HL-60 (cell line): Measurements from ENCODE around the gene MYO10.

Experiments used
- DNase-seq, 2 experiments: peaks; one replicate each; pipeline ENCODE4 v3.0.0-alpha.2; 2010 to 2020; ENCODE audit warnings: low read depth in 1 of 2, low spot score in 1 of 2
- H3K27ac ChIP-seq: fragments of 250-450 bp; sonication (Bioruptor Pico); replicated peaks from 2 replicates; pipeline ENCODE4 v1.5.1; 2020; ENCODE audit warnings: mild to moderate bottlenecking, moderate library complexity
- H3K27me3 ChIP-seq: fragments of 250-450 bp; sonication (Bioruptor Pico); 2 replicates; pipeline ENCODE4 v1.5.1; 2021; ENCODE audit warnings: mild to moderate bottlenecking, moderate library complexity; ENCODE audit not compliant: insufficient read depth, poor library complexity, severe bottlenecking
- H3K4me3 ChIP-seq: replicated peaks from 2 replicates; pipeline ENCODE4 v1.5.1; 2011; ENCODE audit warnings: mild to moderate bottlenecking, control low read depth, low read length; ENCODE audit not compliant: insufficient read depth
- GABPA ChIP-seq: IDR thresholded peaks from 2 replicates; pipeline ENCODE4 v1.6.1; 2012; ENCODE audit warnings: low read depth
- POLR2AphosphoS5 ChIP-seq: IDR thresholded peaks from 2 replicates; pipeline ENCODE4 v1.6.1; 2012; ENCODE audit warnings: low read depth
- SPI1 ChIP-seq: IDR thresholded peaks from 2 replicates; pipeline ENCODE4 v1.6.1; 2012; ENCODE audit warnings: low read depth, mild to moderate bottlenecking, borderline replicate concordance
- TF ChIP-seq, protein P1 (sequence below): IDR thresholded peaks from one replicate; pipeline ENCODE4 v1.5.1; 2011; ENCODE audit warnings: low read length, control low read depth, inconsistent platforms; ENCODE audit not compliant: insufficient read depth
- TF ChIP-seq, protein P2 (sequence below): IDR thresholded peaks from 2 replicates; pipeline ENCODE4 v1.6.1; 2012; ENCODE audit warnings: low read depth; ENCODE audit not compliant: insufficient replicate concordance

The MYO10 gene

DNA sequence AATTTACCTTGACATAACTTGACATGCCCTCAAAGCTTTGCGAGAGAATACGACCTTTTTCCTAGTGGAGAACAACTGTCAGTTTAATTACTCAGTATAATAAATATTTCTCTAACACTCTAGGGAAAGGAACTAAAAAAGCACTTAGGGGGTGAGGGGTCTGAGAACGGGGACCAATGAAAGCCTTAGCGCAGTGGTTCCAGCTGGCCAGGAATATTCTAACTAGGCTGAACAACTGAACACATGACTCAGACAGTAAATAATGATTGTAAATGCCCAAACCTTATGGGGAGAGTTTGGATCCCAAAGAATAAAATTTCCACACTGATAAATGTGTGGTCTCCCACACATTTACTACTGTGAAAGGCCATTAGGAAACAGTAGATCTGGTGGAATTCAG lies 14.9 kb downstream of the MYO10 start:
- Histone ChIP-seq H3K27ac (no peak overlapping the region), H3K4me3 (no peak overlapping the region), H3K27me3 (no peaks in the 10 kb centered on the region)
- no peak for TF ChIP-seq POLR2AphosphoS5
- TF ChIP-seq GABPA: no peak
- TF ChIP-seq, protein P1, sequence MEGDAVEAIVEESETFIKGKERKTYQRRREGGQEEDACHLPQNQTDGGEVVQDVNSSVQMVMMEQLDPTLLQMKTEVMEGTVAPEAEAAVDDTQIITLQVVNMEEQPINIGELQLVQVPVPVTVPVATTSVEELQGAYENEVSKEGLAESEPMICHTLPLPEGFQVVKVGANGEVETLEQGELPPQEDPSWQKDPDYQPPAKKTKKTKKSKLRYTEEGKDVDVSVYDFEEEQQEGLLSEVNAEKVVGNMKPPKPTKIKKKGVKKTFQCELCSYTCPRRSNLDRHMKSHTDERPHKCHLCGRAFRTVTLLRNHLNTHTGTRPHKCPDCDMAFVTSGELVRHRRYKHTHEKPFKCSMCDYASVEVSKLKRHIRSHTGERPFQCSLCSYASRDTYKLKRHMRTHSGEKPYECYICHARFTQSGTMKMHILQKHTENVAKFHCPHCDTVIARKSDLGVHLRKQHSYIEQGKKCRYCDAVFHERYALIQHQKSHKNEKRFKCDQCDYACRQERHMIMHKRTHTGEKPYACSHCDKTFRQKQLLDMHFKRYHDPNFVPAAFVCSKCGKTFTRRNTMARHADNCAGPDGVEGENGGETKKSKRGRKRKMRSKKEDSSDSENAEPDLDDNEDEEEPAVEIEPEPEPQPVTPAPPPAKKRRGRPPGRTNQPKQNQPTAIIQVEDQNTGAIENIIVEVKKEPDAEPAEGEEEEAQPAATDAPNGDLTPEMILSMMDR: no peak
- TF ChIP-seq SPI1: no peak
- TF ChIP-seq, protein P2, sequence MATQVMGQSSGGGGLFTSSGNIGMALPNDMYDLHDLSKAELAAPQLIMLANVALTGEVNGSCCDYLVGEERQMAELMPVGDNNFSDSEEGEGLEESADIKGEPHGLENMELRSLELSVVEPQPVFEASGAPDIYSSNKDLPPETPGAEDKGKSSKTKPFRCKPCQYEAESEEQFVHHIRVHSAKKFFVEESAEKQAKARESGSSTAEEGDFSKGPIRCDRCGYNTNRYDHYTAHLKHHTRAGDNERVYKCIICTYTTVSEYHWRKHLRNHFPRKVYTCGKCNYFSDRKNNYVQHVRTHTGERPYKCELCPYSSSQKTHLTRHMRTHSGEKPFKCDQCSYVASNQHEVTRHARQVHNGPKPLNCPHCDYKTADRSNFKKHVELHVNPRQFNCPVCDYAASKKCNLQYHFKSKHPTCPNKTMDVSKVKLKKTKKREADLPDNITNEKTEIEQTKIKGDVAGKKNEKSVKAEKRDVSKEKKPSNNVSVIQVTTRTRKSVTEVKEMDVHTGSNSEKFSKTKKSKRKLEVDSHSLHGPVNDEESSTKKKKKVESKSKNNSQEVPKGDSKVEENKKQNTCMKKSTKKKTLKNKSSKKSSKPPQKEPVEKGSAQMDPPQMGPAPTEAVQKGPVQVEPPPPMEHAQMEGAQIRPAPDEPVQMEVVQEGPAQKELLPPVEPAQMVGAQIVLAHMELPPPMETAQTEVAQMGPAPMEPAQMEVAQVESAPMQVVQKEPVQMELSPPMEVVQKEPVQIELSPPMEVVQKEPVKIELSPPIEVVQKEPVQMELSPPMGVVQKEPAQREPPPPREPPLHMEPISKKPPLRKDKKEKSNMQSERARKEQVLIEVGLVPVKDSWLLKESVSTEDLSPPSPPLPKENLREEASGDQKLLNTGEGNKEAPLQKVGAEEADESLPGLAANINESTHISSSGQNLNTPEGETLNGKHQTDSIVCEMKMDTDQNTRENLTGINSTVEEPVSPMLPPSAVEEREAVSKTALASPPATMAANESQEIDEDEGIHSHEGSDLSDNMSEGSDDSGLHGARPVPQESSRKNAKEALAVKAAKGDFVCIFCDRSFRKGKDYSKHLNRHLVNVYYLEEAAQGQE: no peak
- no peak for DNase-seq

DNA sequence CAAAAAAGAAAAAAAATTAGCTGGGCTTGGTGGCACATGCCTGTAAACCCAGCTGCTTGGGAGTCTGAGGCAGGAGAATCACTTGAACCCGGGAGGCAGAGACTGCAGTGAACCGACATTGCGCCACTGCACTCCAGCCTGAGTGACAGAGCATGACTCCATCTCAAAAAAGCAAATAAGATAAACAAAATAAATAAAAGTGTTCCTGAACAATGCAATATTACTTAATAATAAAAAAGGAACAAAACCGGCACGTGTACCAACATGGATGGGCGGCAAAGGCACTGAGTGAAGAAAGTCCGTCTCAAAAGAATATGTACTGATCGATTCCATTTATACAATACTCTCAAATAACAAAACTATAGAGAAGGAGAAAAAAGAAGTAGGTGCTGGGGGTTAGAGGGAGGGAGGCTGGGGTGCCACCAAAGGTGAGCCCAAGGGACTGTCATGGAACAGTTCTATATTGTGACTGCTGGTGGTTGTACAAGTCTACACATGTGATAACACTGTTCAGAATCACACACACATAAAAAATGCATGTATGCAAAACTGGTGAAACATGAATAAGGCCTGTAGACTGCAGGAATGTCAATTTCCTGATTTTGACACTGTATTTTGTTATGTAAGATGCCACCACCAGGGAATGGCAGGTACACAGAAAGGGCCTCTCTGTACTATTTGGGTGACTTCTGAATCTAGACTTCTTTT lies 15.8 kb downstream of the MYO10 start:
- no peak for DNase-seq
- TF ChIP-seq POLR2AphosphoS5: no peak
- no peak for TF ChIP-seq GABPA
- TF ChIP-seq, protein P2: no peak
- TF ChIP-seq SPI1: no peak
- Histone ChIP-seq H3K27ac (no peak overlapping the region), H3K27me3 (no peaks in the 10 kb centered on the region), H3K4me3 (no peak overlapping the region)

DNA sequence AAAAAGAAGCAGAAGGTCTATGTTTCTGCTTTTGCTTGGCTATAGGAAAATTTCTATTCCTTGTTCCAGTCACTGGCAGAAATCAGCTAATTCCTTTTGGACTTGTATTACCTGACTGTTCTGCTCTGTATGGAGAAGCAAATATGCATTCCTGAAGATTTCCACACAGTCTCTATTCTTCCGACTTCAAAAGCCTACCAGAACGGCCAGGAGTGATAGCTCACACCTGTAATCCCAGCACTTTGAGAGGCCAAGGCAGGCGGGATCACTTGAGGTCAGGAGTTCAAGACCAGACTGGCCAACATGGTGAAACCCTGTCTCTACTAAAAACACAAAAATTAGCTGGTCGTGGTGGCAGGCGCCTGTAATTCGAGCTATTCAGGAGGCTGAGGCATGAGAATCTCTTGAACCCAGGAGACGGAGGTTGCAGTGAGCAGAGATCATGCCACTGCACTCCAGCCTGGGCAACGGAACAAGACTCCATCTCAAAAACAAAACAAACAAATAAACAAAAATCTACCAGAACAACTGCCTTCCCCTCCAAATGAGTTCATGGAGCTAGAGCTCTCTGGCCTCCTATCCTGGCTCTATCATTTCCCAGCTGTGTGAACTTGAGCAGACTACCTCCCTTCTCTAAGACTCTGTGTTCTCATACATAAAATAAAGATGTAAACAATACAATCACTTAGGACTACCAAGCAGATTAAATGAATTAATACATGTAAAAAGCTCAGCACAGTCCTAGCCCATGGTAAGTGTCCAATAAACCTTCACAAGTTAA lies 17.0 kb downstream of the MYO10 start:
- DNase-seq: no peak
- no peak overlapping the region for H3K27ac ChIP-seq
- no peak overlapping the region for H3K4me3 ChIP-seq
- TF ChIP-seq, protein P2: no peak
- TF ChIP-seq GABPA (no peak), POLR2AphosphoS5 (no peak), SPI1 (no peak)
- TF ChIP-seq, protein P1: no peak
- H3K27me3 ChIP-seq: no peaks in the 10 kb centered on the region
